ENCODE results near the gene ABCA10. TPM values are rescaled to one million over a fixed set of nuclear protein-coding genes. Genes with fewer than 3 reads are reported as not detected.

The ABCA10 gene
- total and polyA plus RNA-seq, 4 donors, result 0.32 to 5.5 (median 2.0) TPM

DNA sequence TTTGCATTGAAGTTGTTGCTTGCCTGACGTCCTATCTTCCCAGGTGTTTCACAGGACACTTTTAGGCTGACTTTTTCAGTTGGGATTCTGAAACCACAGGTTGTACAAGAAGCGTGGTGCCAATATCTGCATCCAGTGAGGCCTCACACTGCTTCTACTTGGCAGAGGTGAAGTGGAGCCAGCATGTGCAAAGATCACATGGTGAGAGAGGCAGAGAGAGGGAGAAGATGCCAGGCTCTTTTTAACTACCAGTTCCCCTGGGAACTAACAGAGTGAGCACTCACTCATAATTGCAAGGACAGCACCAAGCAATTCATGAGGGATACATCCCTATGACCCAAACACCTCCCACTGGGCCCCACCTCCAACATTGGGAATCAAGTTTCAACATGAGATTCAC, 81.2 kb downstream of the ABCA10 start (continued):
- TF ChIP-seq, protein P1, sequence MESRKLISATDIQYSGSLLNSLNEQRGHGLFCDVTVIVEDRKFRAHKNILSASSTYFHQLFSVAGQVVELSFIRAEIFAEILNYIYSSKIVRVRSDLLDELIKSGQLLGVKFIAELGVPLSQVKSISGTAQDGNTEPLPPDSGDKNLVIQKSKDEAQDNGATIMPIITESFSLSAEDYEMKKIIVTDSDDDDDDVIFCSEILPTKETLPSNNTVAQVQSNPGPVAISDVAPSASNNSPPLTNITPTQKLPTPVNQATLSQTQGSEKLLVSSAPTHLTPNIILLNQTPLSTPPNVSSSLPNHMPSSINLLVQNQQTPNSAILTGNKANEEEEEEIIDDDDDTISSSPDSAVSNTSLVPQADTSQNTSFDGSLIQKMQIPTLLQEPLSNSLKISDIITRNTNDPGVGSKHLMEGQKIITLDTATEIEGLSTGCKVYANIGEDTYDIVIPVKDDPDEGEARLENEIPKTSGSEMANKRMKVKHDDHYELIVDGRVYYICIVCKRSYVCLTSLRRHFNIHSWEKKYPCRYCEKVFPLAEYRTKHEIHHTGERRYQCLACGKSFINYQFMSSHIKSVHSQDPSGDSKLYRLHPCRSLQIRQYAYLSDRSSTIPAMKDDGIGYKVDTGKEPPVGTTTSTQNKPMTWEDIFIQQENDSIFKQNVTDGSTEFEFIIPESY (IDR thresholded peaks at IDR 0.05), result no peak

GRCh38 chr17:69144331-69145255, 84.0 kb downstream of the ABCA10 start:
- no peak for DNase-seq (ENCODE audit: low spot score)
- TF ChIP-seq FOXA1 (IDR thresholded peaks at IDR 0.05) (no peak), GABPA (IDR thresholded peaks at IDR 0.05 in 1 of 2, conservative IDR thresholded peaks at IDR 0.05 in 1 of 2) (no peak), NR2F2 (IDR thresholded peaks at IDR 0.05) (no peak), CTCF (IDR thresholded peaks at IDR 0.05; ENCODE audit: low read depth, low read length, missing input control) (no peak), YY1 (IDR thresholded peaks at IDR 0.05) (no peak), FOXA2 (IDR thresholded peaks at IDR 0.05) (no peak), MAX (IDR thresholded peaks at IDR 0.05) (no peak), EGR1 (IDR thresholded peaks at IDR 0.05; ENCODE audit: low read depth in 2 of 2) (no peak), HNF4G (IDR thresholded peaks at IDR 0.05) (no peak), SP1 (IDR thresholded peaks at IDR 0.05) (no peak), HNF4A (conservative IDR thresholded peaks at IDR 0.05) (no peak), RXRA (IDR thresholded peaks at IDR 0.05) (no peak), JUND (IDR thresholded peaks at IDR 0.05) (no peak)
- TF ChIP-seq, protein P2, sequence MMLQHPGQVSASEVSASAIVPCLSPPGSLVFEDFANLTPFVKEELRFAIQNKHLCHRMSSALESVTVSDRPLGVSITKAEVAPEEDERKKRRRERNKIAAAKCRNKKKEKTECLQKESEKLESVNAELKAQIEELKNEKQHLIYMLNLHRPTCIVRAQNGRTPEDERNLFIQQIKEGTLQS (IDR thresholded peaks at IDR 0.05), result no peak
- H3K27me3 ChIP-seq (ENCODE audit: control insufficient read depth in 4 of 4, insufficient read depth in 4 of 4, low read length in 3 of 4), result no peaks in the 10 kb centered on the region
- peak overlapping the region; percentile 50 to 89 for H3K27ac ChIP-seq (ENCODE audit: low read depth in 1 of 2, low read length in 2 of 2)
- no peak overlapping the region for H3K4me3 ChIP-seq (ENCODE audit: low read depth in 1 of 3, low read length in 3 of 3)
- no peaks in the 10 kb centered on the region for H3K9me3 ChIP-seq (ENCODE audit: control insufficient read depth in 4 of 4, low read length in 3 of 4)
- peaks cover 0 to 17% (median 13%) of the 10 kb centered on the region in 4 donors for H3K4me1 ChIP-seq (ENCODE audit: control insufficient read depth in 4 of 4, insufficient read depth in 4 of 4, low read length in 3 of 4)
- peak overlapping the region in 1 of 2 donors; percentile 28 for H3K9ac ChIP-seq (ENCODE audit: low read depth in 1 of 2, low read length in 2 of 2)
- 88% methylated on average over 2 of the region's 2 CpGs for WGBS
- peaks cover 0 to 12% (median 2%) of the 10 kb centered on the region in 4 donors for H3K36me3 ChIP-seq (ENCODE audit: control insufficient read depth in 4 of 4, insufficient read depth in 3 of 4, low read depth in 1 of 4, low read length in 3 of 4)

DNA sequence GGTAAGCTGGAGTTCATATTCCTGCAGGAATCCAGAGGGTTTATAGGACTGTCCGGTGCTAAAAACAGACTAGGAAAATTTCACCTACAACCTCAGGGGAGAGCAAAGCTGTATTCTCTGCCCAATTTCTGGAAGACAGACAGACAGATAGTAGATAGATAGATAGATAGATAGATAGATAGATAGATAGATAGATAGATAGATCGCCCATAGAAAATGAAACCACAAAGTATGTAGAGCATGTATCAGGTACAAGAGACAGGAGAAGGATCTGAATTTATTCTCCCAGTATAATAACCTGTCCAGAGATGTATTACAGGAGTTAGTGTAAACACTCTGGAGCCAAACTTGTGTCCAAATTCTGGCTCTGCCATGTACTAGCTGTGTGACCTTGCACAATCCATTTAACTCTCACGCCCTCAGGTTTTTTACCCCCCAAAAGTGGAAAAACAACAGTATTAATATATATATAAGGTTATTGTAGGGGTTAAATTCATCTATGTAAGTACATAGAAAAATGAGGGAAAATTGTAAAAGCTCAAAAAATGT, 84.9 kb downstream of the ABCA10 start:
- no peak for DNase-seq (ENCODE audit: low spot score)
- peak overlapping the region in 2 of 3 donors; percentile 11 to 13 for H3K4me3 ChIP-seq (ENCODE audit: low read depth in 1 of 3, low read length in 3 of 3)
- WGBS, result 42% methylated on average over 3 of the region's 3 CpGs
- H3K4me1 ChIP-seq (ENCODE audit: control insufficient read depth in 4 of 4, insufficient read depth in 4 of 4, low read length in 3 of 4), result peaks cover 0 to 17% (median 13%) of the 10 kb centered on the region in 4 donors
- H3K27ac ChIP-seq (ENCODE audit: low read depth in 1 of 2, low read length in 2 of 2), result peak overlapping the region; percentile 79 to 89
- H3K36me3 ChIP-seq (ENCODE audit: control insufficient read depth in 4 of 4, insufficient read depth in 3 of 4, low read depth in 1 of 4, low read length in 3 of 4), result peaks cover 0 to 5% (median 0%) of the 10 kb centered on the region in 4 donors
- peak in 1 of 2 donors; percentile 9 for TF ChIP-seq RAD21 (IDR thresholded peaks at IDR 0.05)
- TF ChIP-seq FOXA2 (IDR thresholded peaks at IDR 0.05), result peak; percentile 42
- TF ChIP-seq HNF4A (conservative IDR thresholded peaks at IDR 0.05), result peak; percentile 17 to 53
- no peak for TF ChIP-seq NR2F2 (IDR thresholded peaks at IDR 0.05)
- TF ChIP-seq, protein P1 (IDR thresholded peaks at IDR 0.05), result no peak
- TF ChIP-seq, protein P2 (IDR thresholded peaks at IDR 0.05), result no peak
- peak; percentile 12 for TF ChIP-seq REST (IDR thresholded peaks at IDR 0.05)
- peak in 1 of 2 donors; percentile 61 for TF ChIP-seq RXRA (IDR thresholded peaks at IDR 0.05)
- peak; percentile 20 for TF ChIP-seq SP1 (IDR thresholded peaks at IDR 0.05)
- H3K27me3 ChIP-seq (ENCODE audit: control insufficient read depth in 4 of 4, insufficient read depth in 4 of 4, low read length in 3 of 4), result no peaks in the 10 kb centered on the region
- H3K9ac ChIP-seq (ENCODE audit: low read depth in 1 of 2, low read length in 2 of 2), result peak overlapping the region in 1 of 2 donors; percentile 54
- H3K9me3 ChIP-seq (ENCODE audit: control insufficient read depth in 4 of 4, low read length in 3 of 4), result no peaks in the 10 kb centered on the region

Measured in liver (tissue), 9 donors.